ENCODE data around the gene NUDT4. TPM values are rescaled to one million over a fixed set of nuclear protein-coding genes. Genes with fewer than 3 reads are reported as not detected.

NUDT4 gene
- polyA plus RNA-seq, 3 donors = 20.7 to 43.8 (median 35.6) TPM

- TF ChIP-seq CTCF (IDR thresholded peaks at IDR 0.05) = no peak
- H3K4me1 ChIP-seq (ENCODE audit: control insufficient read depth in 1 of 2, insufficient read depth in 2 of 2, low read length in 2 of 2) = no peaks in the 10 kb centered on the region
- H3K4me1 Mint-ChIP-seq = peaks cover 2% of the 10 kb centered on the region
- no peaks in the 10 kb centered on the region for H3K36me3 ChIP-seq (replicated peaks in 1 of 2; ENCODE audit: control insufficient read depth in 1 of 2, insufficient read depth in 2 of 2, low read length in 2 of 2)
- peaks cover 0 to 4% (median 2%) of the 10 kb centered on the region in 3 donors for H3K27me3 Mint-ChIP-seq (ENCODE audit: low read depth in 3 of 3)
- no peaks in the 10 kb centered on the region for H4K20me1 ChIP-seq (ENCODE audit: insufficient read depth, low read length)
- no peak overlapping the region for H3K9ac ChIP-seq (ENCODE audit: insufficient read depth, low read length, poor library complexity, severe bottlenecking)
- H3K27ac Mint-ChIP-seq = no peak overlapping the region
- no peak overlapping the region for H2AFZ ChIP-seq (ENCODE audit: insufficient read depth, low read depth, low read length, poor library complexity, severe bottlenecking)
- DNase-seq = no peak
- no peak overlapping the region for H3K27ac ChIP-seq (ENCODE audit: low read depth in 1 of 2, low read length in 2 of 2)
- no peak overlapping the region for H3K4me3 Mint-ChIP-seq
- intact Hi-C loops (cut with micrococcal nuclease) = no loop called here
- H3K4me3 ChIP-seq (replicated peaks in 1 of 3; ENCODE audit: low read depth in 2 of 3, low read length in 3 of 3) = no peak overlapping the region
- no peaks in the 10 kb centered on the region for H3K79me2 ChIP-seq (ENCODE audit: insufficient read depth, low read length)
- H3K36me3 Mint-ChIP-seq = no peaks in the 10 kb centered on the region
- no peaks in the 10 kb centered on the region for H3K9me3 ChIP-seq (replicated peaks in 1 of 2; ENCODE audit: control insufficient read depth in 1 of 2, insufficient read depth in 1 of 2, low read length in 2 of 2)
- no peak overlapping the region for H3K4me2 ChIP-seq (replicated peaks; ENCODE audit: extremely low read depth, low read length, poor library complexity, severe bottlenecking)
- no CpG with 5 or more reads among the region's 3 CpGs for WGBS (ENCODE audit: insufficient coverage)
- no peaks in the 10 kb centered on the region for H3K27me3 ChIP-seq (ENCODE audit: control insufficient read depth in 2 of 2, insufficient read depth in 2 of 2, low read length in 2 of 2)
- peaks cover 0 to 3% (median 0%) of the 10 kb centered on the region in 7 donors for H3K9me3 Mint-ChIP-seq
These were observed 43.9 kb upstream of the NUDT4 start for GRCh38 chr12:93333828-93334227.

- H3K4me3 ChIP-seq (replicated peaks in 1 of 3; ENCODE audit: low read depth in 2 of 3, low read length in 3 of 3) = no peak overlapping the region
- Mint-ChIP-seq H3K27ac (no peak overlapping the region), H3K36me3 (no peaks in the 10 kb centered on the region), H3K4me3 (no peak overlapping the region), H3K9me3 (peaks cover 0 to 3% (median 0%) of the 10 kb centered on the region in 7 donors), H3K27me3 (ENCODE audit: low read depth in 3 of 3) (peaks cover 0 to 4% (median 2%) of the 10 kb centered on the region in 3 donors), H3K4me1 (peaks cover 2% of the 10 kb centered on the region)
- H4K20me1 ChIP-seq (ENCODE audit: insufficient read depth, low read length) = no peaks in the 10 kb centered on the region
- no peak overlapping the region for H3K27ac ChIP-seq (ENCODE audit: low read depth in 1 of 2, low read length in 2 of 2)
- DNase-seq = no peak
- H3K4me2 ChIP-seq (replicated peaks; ENCODE audit: extremely low read depth, low read length, poor library complexity, severe bottlenecking) = no peak overlapping the region
- no peaks in the 10 kb centered on the region for H3K36me3 ChIP-seq (replicated peaks in 1 of 2; ENCODE audit: control insufficient read depth in 1 of 2, insufficient read depth in 2 of 2, low read length in 2 of 2)
- no peaks in the 10 kb centered on the region for H3K4me1 ChIP-seq (ENCODE audit: control insufficient read depth in 1 of 2, insufficient read depth in 2 of 2, low read length in 2 of 2)
- H3K27me3 ChIP-seq (ENCODE audit: control insufficient read depth in 2 of 2, insufficient read depth in 2 of 2, low read length in 2 of 2) = no peaks in the 10 kb centered on the region
- TF ChIP-seq CTCF (IDR thresholded peaks at IDR 0.05) = no peak
- no peak overlapping the region for H3K9ac ChIP-seq (ENCODE audit: insufficient read depth, low read length, poor library complexity, severe bottlenecking)
- H2AFZ ChIP-seq (ENCODE audit: insufficient read depth, low read depth, low read length, poor library complexity, severe bottlenecking) = no peak overlapping the region
- H3K9me3 ChIP-seq (replicated peaks in 1 of 2; ENCODE audit: control insufficient read depth in 1 of 2, insufficient read depth in 1 of 2, low read length in 2 of 2) = no peaks in the 10 kb centered on the region
- H3K79me2 ChIP-seq (ENCODE audit: insufficient read depth, low read length) = no peaks in the 10 kb centered on the region
- 95% methylated on average over 4 of the region's 9 CpGs for WGBS (ENCODE audit: insufficient coverage)
- intact Hi-C loops (cut with micrococcal nuclease) = no loop called here
These were observed 42.0 kb upstream of the NUDT4 start for GRCh38 chr12:93335603-93336162.
